Brain microvascular endothelial cell (primary cell): ENCODE results near the gene CHAT.

Experiments
- DNase-seq: peaks from one replicate; pipeline ENCODE4 v3.0.0-alpha.2; 2020
- H3K27ac ChIP-seq: fragments of 250-450 bp; sonication (Bioruptor Pico); 2 replicates; pipeline ENCODE4 v1.5.1; 2020; ENCODE audit warnings: mild to moderate bottlenecking, moderate library complexity
- H3K27me3 ChIP-seq: fragments of 250-450 bp; sonication (Bioruptor Pico); replicated peaks from 2 replicates; pipeline ENCODE4 v1.5.1; 2020; ENCODE audit warnings: mild to moderate bottlenecking
- H3K36me3 ChIP-seq: fragments of 250-450 bp; sonication (Bioruptor Pico); replicated peaks from 2 replicates; pipeline ENCODE4 v1.5.1; 2020; ENCODE audit warnings: mild to moderate bottlenecking
- H3K4me3 ChIP-seq: 2 replicates; pipeline ENCODE4 v1.5.1; 2011; ENCODE audit warnings: low read depth, mild to moderate bottlenecking, control low read depth, low read length, moderate library complexity
- CTCF ChIP-seq: IDR thresholded peaks from 2 replicates; pipeline ENCODE4 v1.5.1; 2011; ENCODE audit warnings: low read depth, mild to moderate bottlenecking, moderate library complexity, low read length, control low read depth, inconsistent platforms; ENCODE audit errors: missing control alignments
- in situ Hi-C: cut with HindIII; loops from 2 replicates; pipeline ENCODE4 v1.10.0; 2017; ENCODE audit warnings: low sequenced_read_pairs, low pct_ligation_motif_present

Gene CHAT

GRCh38 chr10:49664842-49665355 is 51.1 kb downstream of the CHAT start:
- peaks cover 2% of the 10 kb centered on the region for H3K27me3 ChIP-seq
- TF ChIP-seq CTCF: no peak
- no peaks in the 10 kb centered on the region for H3K36me3 ChIP-seq
- no peak overlapping the region for H3K27ac ChIP-seq
- in situ Hi-C loops: no loop called here
- no peak overlapping the region for H3K4me3 ChIP-seq
- DNase-seq: no peak

- peaks cover 2% of the 10 kb centered on the region for H3K27me3 ChIP-seq
- DNase-seq: no peak
- no peak overlapping the region for H3K4me3 ChIP-seq
- no peak for TF ChIP-seq CTCF
- H3K36me3 ChIP-seq: no peaks in the 10 kb centered on the region
- H3K27ac ChIP-seq: no peak overlapping the region
- in situ Hi-C loops: no loop called here
These were observed 52.3 kb downstream of the CHAT start for GRCh38 chr10:49666054-49666615.

- H3K4me3 ChIP-seq: no peak overlapping the region
- TF ChIP-seq CTCF: no peak
- in situ Hi-C loops: no loop called here
- DNase-seq: no peak
- H3K36me3 ChIP-seq: no peaks in the 10 kb centered on the region
- peaks cover 2% of the 10 kb centered on the region for H3K27me3 ChIP-seq
- no peak overlapping the region for H3K27ac ChIP-seq
These were observed 52.8 kb downstream of the CHAT start for GRCh38 chr10:49666685-49667084.

GRCh38 chr10:49667991-49668390 is 54.2 kb downstream of the CHAT start:
- DNase-seq: no peak
- H3K4me3 ChIP-seq: no peak overlapping the region
- H3K27me3 ChIP-seq: peaks cover 2% of the 10 kb centered on the region
- TF ChIP-seq CTCF: no peak
- in situ Hi-C loops: no loop called here
- no peak overlapping the region for H3K27ac ChIP-seq
- no peaks in the 10 kb centered on the region for H3K36me3 ChIP-seq

GRCh38 chr10:49668684-49669083 is 54.8 kb downstream of the CHAT start:
- H3K36me3 ChIP-seq: no peaks in the 10 kb centered on the region
- no peak overlapping the region for H3K27ac ChIP-seq
- DNase-seq: no peak
- H3K4me3 ChIP-seq: no peak overlapping the region
- peaks cover 2% of the 10 kb centered on the region for H3K27me3 ChIP-seq
- in situ Hi-C loops: no loop called here
- TF ChIP-seq CTCF: no peak
